Gastroesophageal sphincter (tissue), 3 donors: Measurements from ENCODE around the gene TMEM229A.

Experiments
- POLR2AphosphoS5 ChIP-seq: sonication (generic); formaldehyde crosslinking; IDR thresholded peaks from one replicate; pipeline ENCODE4 v1.6.1; 2017; ENCODE audit warnings: antibody characterized with exemption
- TF ChIP-seq, protein P1 (sequence below), 4 experiments: fragments of 200-600 bp in 2 of 4; fragments of 450-650 bp in 2 of 4; sonication (generic) in 1 of 4; IDR thresholded peaks; one replicate each; pipeline ENCODE4 v1.5.1; 2017 to 2019; ENCODE audit warnings: antibody characterized with exemption in 4 of 4, mild to moderate bottlenecking in 2 of 4, moderate library complexity in 2 of 4

DNA sequence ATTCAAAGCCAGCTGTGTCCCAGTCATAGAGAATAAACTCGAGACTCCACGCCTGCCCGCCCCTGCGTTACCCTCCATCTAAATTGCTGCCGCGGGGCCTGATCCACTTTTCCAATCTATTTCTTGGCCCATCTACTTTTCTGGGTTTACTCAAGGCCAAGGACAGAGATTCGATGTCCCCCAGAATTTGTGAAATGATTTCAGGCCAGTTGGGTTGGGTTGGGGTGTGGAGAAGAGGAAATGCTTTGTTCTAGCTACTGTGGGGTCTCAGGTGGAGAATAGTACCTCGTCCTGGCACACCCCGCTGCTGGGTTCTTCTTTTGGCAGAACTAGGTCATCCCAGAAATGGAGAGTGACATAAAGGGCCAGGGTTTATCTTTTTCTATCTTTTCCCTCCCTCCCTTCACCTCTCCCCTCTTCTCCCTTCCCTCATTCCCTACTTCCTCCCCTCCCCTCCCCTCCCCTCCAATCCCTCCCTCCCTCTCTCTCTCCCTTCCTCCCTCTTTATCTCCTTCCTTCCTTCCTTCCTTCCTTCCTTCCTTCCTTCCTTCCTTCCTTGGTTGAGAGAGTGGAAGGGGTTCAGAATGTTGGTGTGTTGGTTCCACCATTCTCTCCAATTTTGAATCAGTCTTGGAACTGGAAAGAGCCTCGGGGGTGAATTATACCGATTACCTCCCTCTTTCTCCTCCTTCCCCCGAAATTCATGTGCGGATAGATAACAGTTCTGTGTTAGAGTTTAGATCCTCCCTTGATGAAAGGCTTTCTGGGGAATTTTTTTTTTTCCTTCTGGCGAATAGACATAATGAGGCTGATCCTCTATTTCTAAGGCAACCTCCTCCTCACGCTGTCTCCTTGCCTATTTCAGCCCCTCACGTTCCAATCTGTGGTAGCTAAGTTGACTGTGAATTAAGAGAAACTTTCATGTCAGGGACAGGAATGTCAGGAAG lies 1.2 kb upstream of the TMEM229A start:
- TF ChIP-seq POLR2AphosphoS5 = no peak
- TF ChIP-seq, protein P1, sequence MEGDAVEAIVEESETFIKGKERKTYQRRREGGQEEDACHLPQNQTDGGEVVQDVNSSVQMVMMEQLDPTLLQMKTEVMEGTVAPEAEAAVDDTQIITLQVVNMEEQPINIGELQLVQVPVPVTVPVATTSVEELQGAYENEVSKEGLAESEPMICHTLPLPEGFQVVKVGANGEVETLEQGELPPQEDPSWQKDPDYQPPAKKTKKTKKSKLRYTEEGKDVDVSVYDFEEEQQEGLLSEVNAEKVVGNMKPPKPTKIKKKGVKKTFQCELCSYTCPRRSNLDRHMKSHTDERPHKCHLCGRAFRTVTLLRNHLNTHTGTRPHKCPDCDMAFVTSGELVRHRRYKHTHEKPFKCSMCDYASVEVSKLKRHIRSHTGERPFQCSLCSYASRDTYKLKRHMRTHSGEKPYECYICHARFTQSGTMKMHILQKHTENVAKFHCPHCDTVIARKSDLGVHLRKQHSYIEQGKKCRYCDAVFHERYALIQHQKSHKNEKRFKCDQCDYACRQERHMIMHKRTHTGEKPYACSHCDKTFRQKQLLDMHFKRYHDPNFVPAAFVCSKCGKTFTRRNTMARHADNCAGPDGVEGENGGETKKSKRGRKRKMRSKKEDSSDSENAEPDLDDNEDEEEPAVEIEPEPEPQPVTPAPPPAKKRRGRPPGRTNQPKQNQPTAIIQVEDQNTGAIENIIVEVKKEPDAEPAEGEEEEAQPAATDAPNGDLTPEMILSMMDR (IDR thresholded peaks at IDR 0.05) = no peak
